ENCODE data around the gene TINAGL1. TPM values are rescaled to one million over a fixed set of nuclear protein-coding genes. Genes with fewer than 3 reads are reported as not detected.
"Not testable (repeated sequence)": the region's sequence is repeated elsewhere in the genome, so short reads cannot be mapped to it uniquely, and the experiment has no call there.

Gene TINAGL1
- total RNA-seq, 1 donor from 2014 or later = 201 TPM

- Mint-ChIP-seq H3K27ac (no peak overlapping the region), H3K9me3 (no peaks in the 10 kb centered on the region), H3K27me3 (ENCODE audit: low read depth) (no peaks in the 10 kb centered on the region), H3K4me3 (no peak overlapping the region), H3K4me1 (peaks cover 32% of the 10 kb centered on the region), H3K36me3 (peaks cover 21% of the 10 kb centered on the region)
- TF ChIP-seq CTCF (IDR thresholded peaks at IDR 0.05; ENCODE audit: unreplicated experiment) = no peak
- DNase-seq (ENCODE audit: low spot score in 2 of 2, unreplicated experiment in 2 of 2) = peak in 1 of 2 experiments; percentile 72
Observed at GRCh38 chr1:31583995-31584868, 7.9 kb downstream of the TINAGL1 start.

- Mint-ChIP-seq H3K4me1 (peaks cover 34% of the 10 kb centered on the region), H3K27ac (peak overlapping the region; percentile 47), H3K36me3 (peaks cover 21% of the 10 kb centered on the region), H3K27me3 (ENCODE audit: low read depth) (no peaks in the 10 kb centered on the region), H3K9me3 (no peaks in the 10 kb centered on the region), H3K4me3 (no peak overlapping the region)
- no peak for TF ChIP-seq CTCF (IDR thresholded peaks at IDR 0.05; ENCODE audit: unreplicated experiment)
- DNase-seq (ENCODE audit: low spot score in 2 of 2, unreplicated experiment in 2 of 2) = no peak
Observed at GRCh38 chr1:31584869-31585735, 8.8 kb downstream of the TINAGL1 start.

- no peak overlapping the region for H3K4me3 Mint-ChIP-seq
- H3K36me3 Mint-ChIP-seq = peaks cover 18% of the 10 kb centered on the region
- peak overlapping the region; percentile 12 for H3K27ac Mint-ChIP-seq
- H3K4me1 Mint-ChIP-seq = peaks cover 40% of the 10 kb centered on the region
- TF ChIP-seq CTCF (IDR thresholded peaks at IDR 0.05; ENCODE audit: unreplicated experiment) = no peak
- no peaks in the 10 kb centered on the region for H3K9me3 Mint-ChIP-seq
- H3K27me3 Mint-ChIP-seq (ENCODE audit: low read depth) = no peaks in the 10 kb centered on the region
- no peak for DNase-seq (ENCODE audit: low spot score in 2 of 2, unreplicated experiment in 2 of 2)
Observed at GRCh38 chr1:31585736-31586365, 9.5 kb downstream of the TINAGL1 start.

GRCh38 chr1:31586376-31587327, 10.3 kb downstream of the TINAGL1 start:
- DNase-seq (ENCODE audit: low spot score in 2 of 2, unreplicated experiment in 2 of 2) = no peak
- Mint-ChIP-seq H3K4me3 (no peak overlapping the region), H3K4me1 (peaks cover 47% of the 10 kb centered on the region), H3K36me3 (peaks cover 18% of the 10 kb centered on the region), H3K27ac (peak overlapping the region; percentile 12), H3K27me3 (ENCODE audit: low read depth) (no peaks in the 10 kb centered on the region), H3K9me3 (no peaks in the 10 kb centered on the region)
- no peak for TF ChIP-seq CTCF (IDR thresholded peaks at IDR 0.05; ENCODE audit: unreplicated experiment)

- not testable (repeated sequence) for H3K4me3 Mint-ChIP-seq; H3K9me3 Mint-ChIP-seq; DNase-seq (ENCODE audit: low spot score in 2 of 2, unreplicated experiment in 2 of 2); H3K27me3 Mint-ChIP-seq (ENCODE audit: low read depth)
- Mint-ChIP-seq H3K27ac (peak overlapping the region; percentile 85), H3K4me1 (peaks cover 51% of the 10 kb centered on the region), H3K36me3 (peaks cover 15% of the 10 kb centered on the region)
Observed at GRCh38 chr1:31587328-31587699, 11.0 kb downstream of the TINAGL1 start.

Measured in mesothelial cell of epicardium (in vitro differentiated cells).